Medulla oblongata (tissue), 1 donor: Measurements from ENCODE around the gene FRRS1L.
A peak's percentile ranks its signal among the peaks of the same experiment; 100 is the strongest.

Experiments used
- DNase-seq: peaks from one replicate; pipeline ENCODE4 v3.0.0-alpha.2; 2015; ENCODE audit errors: extremely low spot score

Gene FRRS1L

GRCh38 chr9:109166771-109167601 is at the start of gene FRRS1L:
Gene FRRS1L (minus strand): TSS chr9:109167249. CDS start chr9:109167138, 111 bp downstream.
- DNase-seq = peak; percentile 14

DNA sequence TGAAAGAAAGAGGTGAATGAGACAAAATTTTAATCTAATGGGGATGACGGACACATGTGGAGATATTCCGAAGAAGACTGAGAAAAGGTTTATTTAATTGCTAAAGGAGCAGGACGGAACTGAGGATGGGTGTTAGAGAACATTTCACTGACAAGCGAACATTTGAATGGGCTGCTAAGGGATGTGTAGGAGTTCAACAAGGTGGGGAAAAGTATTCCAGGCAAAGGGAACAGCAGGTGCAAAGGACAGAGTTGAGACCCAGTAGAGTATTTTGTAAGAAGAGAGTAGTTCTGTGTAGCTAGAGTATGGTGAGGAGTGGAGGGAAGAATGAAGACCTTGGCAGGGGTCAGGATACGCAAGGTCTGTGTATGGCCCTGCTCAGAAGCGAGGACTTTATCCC is 47.4 kb upstream of the FRRS1L start:
- no peak for DNase-seq

- no peak for DNase-seq
Measured at GRCh38 chr9:109213285-109214121, 46.5 kb upstream of the FRRS1L start.

- DNase-seq = no peak
Measured at GRCh38 chr9:109212768-109213167, 45.7 kb upstream of the FRRS1L start.

GRCh38 chr9:109206670-109207069 is 39.6 kb upstream of the FRRS1L start:
- DNase-seq = no peak

GRCh38 chr9:109205526-109205925 is 38.5 kb upstream of the FRRS1L start:
- DNase-seq = no peak

DNA sequence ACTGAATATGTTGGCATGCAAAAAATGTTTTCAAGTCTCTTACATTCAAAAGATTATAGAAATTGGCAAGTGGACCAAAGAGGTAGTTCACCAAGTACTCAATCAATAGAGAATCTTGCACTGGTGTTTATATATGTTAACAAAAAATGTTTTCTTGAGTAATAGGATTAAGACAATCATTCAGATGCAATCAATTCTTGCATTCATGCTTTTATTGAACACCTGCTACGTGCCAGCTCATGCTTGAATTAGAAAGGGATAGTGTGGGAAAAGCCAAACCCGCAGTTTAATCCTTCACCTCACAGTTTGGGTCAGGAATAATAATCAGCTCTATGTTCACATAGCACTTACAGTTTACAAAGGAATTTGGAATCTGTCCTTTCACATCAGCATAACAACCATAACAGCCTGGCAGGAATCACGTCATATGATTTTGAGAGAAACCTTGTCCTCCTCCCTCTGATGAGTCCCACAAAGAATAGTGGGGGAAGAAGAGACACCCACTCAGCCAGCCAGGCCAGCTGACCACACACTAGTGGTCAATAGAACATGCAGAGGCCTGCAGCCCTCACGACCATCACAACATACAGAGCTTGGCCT is 36.8 kb upstream of the FRRS1L start:
- no peak for DNase-seq

DNA sequence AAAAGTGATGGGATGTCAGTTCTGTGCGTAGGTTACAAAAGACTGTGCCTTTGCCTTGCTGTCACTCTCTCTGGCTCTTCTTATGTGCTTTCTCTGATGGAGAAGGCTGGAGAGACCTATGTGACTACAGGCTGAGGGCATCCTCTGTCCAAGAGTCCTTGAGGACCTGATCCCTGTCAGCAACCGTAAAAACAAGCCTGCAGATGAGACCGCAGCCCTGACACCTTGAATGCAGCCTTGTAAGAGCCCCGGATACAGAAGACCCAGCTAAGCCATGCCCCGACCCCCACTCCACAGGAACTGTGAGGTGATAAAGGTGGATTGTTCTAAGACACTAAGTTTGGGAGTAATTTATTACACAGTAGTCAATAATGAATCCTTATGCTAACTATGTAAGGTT is 32.6 kb upstream of the FRRS1L start:
- DNase-seq = no peak

DNA sequence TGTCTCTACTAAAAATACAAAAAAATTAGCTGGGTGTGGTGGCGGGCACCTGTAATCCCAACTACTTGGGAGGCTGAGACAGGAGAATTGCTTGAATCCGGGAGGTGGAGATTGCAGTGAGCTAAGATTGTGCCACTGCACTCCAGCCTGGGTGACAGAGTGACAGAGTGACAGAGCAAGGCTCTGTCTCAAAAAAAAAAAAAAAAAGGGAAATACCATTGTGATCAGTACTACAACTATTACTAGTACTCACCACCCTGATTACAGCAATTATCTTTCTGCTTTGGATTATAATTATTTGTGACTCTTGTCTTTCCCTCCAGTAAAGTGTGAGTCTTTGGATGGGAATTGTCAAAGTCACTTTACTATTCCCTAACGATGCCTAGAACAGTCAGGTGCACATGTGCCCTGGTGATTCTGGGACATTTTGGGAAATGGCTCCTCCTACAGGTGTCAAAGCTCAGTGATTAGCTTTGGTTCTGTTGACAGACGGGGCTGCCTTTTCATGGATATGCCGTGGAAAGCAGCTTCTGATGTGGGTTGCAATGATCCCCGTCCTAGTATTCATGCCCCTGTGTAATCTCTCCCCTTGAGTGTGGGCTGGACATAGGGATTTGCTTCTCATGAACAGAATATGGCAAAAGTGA is 31.8 kb upstream of the FRRS1L start:
- DNase-seq = no peak

DNA sequence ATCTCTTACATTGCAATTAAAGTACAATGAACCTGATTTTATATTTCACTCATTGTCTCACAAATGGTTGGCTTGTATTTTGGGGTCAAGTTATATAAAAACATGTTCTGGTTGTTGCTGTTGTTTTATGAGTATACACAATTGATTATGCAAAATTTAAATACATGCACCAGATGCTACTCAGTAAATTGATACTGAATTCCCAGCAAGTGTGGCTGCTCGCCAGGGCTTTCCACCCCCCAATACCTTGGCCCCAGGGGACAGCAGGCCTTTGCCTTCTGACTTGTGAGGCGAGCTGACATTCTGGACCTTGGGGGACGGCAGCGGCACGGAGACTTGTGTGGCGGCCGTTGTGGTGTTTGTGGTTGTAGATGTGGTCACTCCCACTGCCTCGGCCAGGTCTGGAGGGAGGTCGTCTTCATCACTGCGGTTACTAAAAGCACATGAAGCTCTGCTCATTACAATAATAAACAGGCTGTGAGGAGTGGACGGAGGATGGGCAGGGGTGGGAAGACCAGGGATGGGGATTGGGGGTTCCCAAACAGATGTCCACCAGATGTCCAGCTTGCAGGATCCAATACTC is 27.0 kb upstream of the FRRS1L start:
- DNase-seq = no peak

- DNase-seq = no peak
Measured at GRCh38 chr9:109192732-109193361, 25.8 kb upstream of the FRRS1L start.

GRCh38 chr9:109191746-109192145 is 24.7 kb upstream of the FRRS1L start:
- no peak for DNase-seq

DNA sequence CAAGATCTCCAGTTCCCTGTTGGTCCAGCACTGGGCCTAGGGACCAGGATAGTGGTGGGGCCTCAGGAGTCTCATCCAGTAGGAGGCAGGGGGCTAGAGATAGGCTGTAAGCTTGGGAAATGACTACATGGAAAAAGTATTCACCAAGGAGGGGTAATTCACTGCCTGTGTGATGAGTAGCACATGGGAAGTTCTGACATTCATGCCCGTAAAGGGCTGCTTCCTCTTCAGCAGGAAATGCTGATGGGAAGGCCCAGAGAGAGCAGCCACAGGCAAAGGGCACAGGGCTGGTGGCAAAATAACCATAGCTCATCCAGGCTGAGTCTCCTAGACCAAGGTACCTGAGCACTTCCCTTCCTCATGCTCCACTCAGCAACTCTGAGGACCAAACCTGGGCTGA is 23.1 kb upstream of the FRRS1L start:
- no peak for DNase-seq

GRCh38 chr9:109186857-109187520 is 19.9 kb upstream of the FRRS1L start:
- DNase-seq = no peak

DNA sequence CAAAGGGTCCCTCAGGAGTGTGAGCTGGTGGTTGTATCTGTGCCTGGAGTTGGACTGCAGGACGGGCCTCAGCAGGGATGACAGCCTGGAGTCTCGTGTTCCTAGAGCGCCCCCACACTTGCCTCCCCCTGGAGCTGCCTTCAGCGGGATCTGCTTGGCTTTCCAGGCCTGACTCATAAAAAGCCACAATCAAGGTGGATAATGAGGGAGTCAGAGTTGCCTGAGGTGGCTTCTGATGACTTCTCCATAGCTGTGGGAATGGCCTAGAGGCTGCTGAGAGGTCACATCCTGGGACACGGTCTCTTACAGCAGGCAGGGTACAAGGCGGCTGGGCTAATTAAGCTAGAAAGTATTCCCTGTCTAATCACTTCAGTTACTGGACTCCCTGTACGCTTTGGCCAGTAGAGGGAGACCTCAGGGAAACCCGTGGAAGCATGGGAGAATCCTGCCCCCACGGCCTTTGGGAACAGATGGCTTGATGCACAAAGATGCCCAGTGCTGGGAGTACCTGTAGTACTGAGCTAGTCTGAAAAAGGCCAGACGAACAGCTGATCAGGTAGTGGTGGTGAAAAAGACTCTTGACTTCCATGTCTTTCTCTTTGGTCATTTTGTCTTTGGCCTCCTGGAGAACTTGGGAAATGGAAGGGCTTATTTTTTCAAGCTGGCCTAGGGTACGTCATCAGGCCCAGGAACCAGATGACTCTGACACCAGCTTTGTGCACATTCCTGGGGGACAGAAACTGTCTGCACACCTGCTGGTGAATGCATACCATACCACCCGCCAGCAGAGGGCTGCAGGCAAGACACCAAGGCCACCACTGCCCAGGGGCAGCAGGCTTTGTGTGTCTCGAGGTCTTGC is 16.1 kb upstream of the FRRS1L start:
- DNase-seq = no peak

- no peak for DNase-seq
Measured at GRCh38 chr9:109182550-109182939, 15.5 kb upstream of the FRRS1L start.

DNA sequence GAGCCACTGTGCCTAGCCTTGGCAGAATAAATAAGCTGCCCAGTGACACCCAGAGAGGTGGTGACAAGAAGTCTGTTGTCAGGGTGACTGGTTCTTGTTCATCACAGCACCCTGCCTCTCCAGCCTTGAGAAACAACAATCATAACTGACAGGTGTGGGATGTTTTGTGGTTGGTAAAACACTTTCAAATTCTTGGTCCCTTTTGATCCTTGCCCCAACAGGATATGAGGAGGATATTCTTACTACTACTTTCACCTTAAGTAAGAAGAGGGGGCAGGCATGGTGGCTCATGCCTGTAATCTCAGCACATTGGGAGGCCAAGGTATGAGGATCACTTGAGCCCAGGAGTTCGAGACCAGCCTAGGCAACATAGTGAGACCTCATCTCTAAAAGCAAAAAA is 14.2 kb upstream of the FRRS1L start:
- DNase-seq = no peak

DNA sequence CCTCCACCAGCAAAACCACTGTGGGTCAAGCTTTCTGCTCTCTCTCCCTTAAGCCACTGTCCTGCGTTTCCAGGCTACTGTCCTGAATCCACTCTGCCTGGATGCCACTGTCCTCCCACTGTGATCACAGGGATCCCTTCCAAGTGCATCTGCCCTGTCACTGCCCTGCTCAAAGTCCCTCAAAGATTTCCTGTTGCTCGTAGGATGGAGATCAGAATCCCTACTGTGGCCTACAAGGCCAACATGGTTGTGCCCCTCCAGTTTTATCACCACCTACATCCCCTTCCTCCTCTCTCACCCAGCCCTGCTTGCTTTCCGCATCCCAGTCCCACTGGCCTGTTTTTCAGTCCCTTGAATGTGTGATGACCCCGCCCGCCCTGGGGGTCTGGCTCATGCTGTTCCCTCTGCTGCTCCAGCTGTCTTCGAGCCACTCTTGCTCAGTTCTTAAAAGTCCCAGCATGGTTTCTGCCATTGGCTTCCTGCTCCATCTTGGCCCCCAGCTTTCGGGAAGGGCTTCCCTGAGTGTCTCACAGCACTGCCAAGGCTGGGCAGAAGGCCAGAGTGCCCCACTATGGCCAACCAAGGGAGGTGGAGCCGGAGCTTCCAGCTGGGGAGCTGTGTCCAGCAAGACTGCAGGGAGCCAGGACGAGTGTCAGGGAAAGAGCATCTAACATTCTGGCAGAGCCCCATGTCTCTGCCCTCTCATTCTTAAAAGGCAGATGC is 12.9 kb upstream of the FRRS1L start:
- DNase-seq = peak; percentile 79

- DNase-seq = no peak
Measured at GRCh38 chr9:109176963-109177362, 9.9 kb upstream of the FRRS1L start.
